Heart left ventricle (tissue), 13 donors: ENCODE results near the gene EFCAB7.

Experiments
- CTCF ChIP-seq, 12 donors: fragments of 200-600 bp; sonication (generic) in 4 of 12; IDR thresholded peaks; one replicate each; pipeline versions ENCODE4 v1.5.0 to v1.8.0; 2018 to 2022; ENCODE audit warnings: antibody characterized with exemption in 12 of 12, mild to moderate bottlenecking in 5 of 12
- POLR2A ChIP-seq, 2 donors: fragments of 450-650 bp; IDR thresholded peaks; one replicate each; pipeline ENCODE4 v1.6.1; 2017; ENCODE audit warnings: antibody characterized with exemption in 2 of 2, mild to moderate bottlenecking in 2 of 2, moderate library complexity in 2 of 2
- donor health status: ischemic (EF 13 %, LVEDD 7.1; RV severe dilation, severe dysfunction).
- donor health status: DM: no; HTN: yes; CAD: no.
- donor health status: DM: no; HTN: no; CAD: no.
- donor health status: ischemic (EF 25% LVEDD 6.9; RV normal size, moderate dysfunction).
- donor health status: ischemic (EF 25% LVEDD 5.7; RV mildly dilated, moderate dysfunction).
- donor health status: ischemic (EF 35%, LVEDD 5.7; RV mildly dilated, moderate dysfunction).
- donor health status: nonischemic (EF 11% LVEDD 7.7; RV severe dilation, severe dysfunction).
- donor health status: DM: yes; HTN: yes; CAD: no.
- donor health status: PGD.
- donor health status: ischemic (EF 29% LVEDD 5.4; RV normal size, mild dysfunction).
- donor health status: nonischemic (EF 23%, LVEDD 6.1; RV moderate dilation, normal function).

GRCh38 chr1:63612564-63612963, 89.2 kb downstream of the EFCAB7 start:
- TF ChIP-seq CTCF (IDR thresholded peaks at IDR 0.05) (no peak), POLR2A (IDR thresholded peaks at IDR 0.05) (no peak)
